ENCODE data around the gene CDC73.

Gene CDC73

GRCh38 chr1:193275773-193276172, 153.9 kb downstream of the CDC73 start:
- H3K27me3 ChIP-seq (ENCODE audit: low read depth, low read length): no peaks in the 10 kb centered on the region
- H4K20me1 ChIP-seq (ENCODE audit: insufficient read depth, low read length): no peaks in the 10 kb centered on the region
- H3K4me1 ChIP-seq (ENCODE audit: low read length): peaks cover 5% of the 10 kb centered on the region
- H3K4me2 ChIP-seq (ENCODE audit: low read length): no peak overlapping the region
- H3K27ac ChIP-seq (ENCODE audit: low read length): no peak overlapping the region
- H3K4me3 ChIP-seq (ENCODE audit: low read length): no peak overlapping the region
- H3K9me3 ChIP-seq (ENCODE audit: insufficient read depth, low read length): no peaks in the 10 kb centered on the region
- no peaks in the 10 kb centered on the region for H3K79me2 ChIP-seq (ENCODE audit: low read length)
- peaks cover 9% of the 10 kb centered on the region for H3K36me3 ChIP-seq (replicated peaks; ENCODE audit: low read depth, low read length)
- TF ChIP-seq, protein P1, sequence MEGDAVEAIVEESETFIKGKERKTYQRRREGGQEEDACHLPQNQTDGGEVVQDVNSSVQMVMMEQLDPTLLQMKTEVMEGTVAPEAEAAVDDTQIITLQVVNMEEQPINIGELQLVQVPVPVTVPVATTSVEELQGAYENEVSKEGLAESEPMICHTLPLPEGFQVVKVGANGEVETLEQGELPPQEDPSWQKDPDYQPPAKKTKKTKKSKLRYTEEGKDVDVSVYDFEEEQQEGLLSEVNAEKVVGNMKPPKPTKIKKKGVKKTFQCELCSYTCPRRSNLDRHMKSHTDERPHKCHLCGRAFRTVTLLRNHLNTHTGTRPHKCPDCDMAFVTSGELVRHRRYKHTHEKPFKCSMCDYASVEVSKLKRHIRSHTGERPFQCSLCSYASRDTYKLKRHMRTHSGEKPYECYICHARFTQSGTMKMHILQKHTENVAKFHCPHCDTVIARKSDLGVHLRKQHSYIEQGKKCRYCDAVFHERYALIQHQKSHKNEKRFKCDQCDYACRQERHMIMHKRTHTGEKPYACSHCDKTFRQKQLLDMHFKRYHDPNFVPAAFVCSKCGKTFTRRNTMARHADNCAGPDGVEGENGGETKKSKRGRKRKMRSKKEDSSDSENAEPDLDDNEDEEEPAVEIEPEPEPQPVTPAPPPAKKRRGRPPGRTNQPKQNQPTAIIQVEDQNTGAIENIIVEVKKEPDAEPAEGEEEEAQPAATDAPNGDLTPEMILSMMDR (IDR thresholded peaks at IDR 0.05; ENCODE audit: low read depth, low read length): no peak; the same call in 1 of the 2 replicates
- no peak for TF ChIP-seq EZH2phosphoT487 (IDR thresholded peaks at IDR 0.05; ENCODE audit: low read depth)
- no peak overlapping the region for H3K9ac ChIP-seq (ENCODE audit: low read length)
- no peak overlapping the region for H2AFZ ChIP-seq (ENCODE audit: low read depth, low read length)

DNA sequence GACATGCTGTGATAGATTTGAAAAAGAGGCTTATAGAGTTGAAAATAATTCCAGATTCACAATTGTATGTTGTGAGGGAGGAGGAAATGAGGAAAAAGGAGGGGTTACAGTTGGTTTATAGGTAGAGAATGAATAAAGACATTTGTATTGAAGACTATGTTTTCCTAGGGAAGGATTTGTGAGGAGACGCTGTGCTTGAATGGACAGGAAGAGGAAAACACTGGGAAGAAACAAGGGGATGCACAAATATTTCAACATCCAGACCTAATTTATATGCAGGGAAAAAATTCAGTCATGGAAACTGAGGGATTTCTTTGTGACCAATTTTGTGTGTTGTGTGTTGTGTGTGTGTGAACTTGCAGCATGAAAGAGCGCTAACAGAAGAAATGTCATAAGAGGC, 157.1 kb downstream of the CDC73 start:
- Histone ChIP-seq H2AFZ (ENCODE audit: low read depth, low read length) (no peak overlapping the region), H3K4me3 (ENCODE audit: low read length) (no peak overlapping the region), H4K20me1 (ENCODE audit: insufficient read depth, low read length) (no peaks in the 10 kb centered on the region), H3K79me2 (ENCODE audit: low read length) (no peaks in the 10 kb centered on the region), H3K36me3 (replicated peaks; ENCODE audit: low read depth, low read length) (peaks cover 9% of the 10 kb centered on the region), H3K27ac (ENCODE audit: low read length) (no peak overlapping the region), H3K4me2 (ENCODE audit: low read length) (no peak overlapping the region), H3K27me3 (ENCODE audit: low read depth, low read length) (no peaks in the 10 kb centered on the region), H3K9me3 (ENCODE audit: insufficient read depth, low read length) (no peaks in the 10 kb centered on the region), H3K9ac (ENCODE audit: low read length) (no peak overlapping the region), H3K4me1 (ENCODE audit: low read length) (no peaks in the 10 kb centered on the region)
- TF ChIP-seq, protein P1 (IDR thresholded peaks at IDR 0.05; ENCODE audit: low read depth, low read length): no peak
- TF ChIP-seq EZH2phosphoT487 (IDR thresholded peaks at IDR 0.05; ENCODE audit: low read depth): no peak

DNA sequence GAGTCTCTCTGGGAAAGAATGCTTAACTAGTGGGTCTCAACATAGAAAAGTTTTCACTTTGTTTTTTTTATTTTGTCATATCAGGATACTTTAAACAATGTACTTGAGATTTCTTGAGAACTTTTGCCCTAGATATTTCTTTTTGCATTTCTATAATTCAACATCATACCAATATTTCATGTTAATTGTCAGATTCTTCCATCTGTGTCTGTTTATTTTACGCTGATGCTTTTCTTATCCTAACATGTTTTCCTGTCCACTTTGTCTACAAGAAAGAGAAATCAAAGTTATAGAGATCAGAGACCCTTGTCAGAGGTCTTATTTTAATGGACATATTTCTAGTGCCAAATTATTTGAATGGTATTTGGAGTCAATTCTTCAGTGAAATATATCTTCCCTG, 160.1 kb downstream of the CDC73 start:
- no peaks in the 10 kb centered on the region for H3K27me3 ChIP-seq (ENCODE audit: low read depth, low read length)
- no peak overlapping the region for H3K9ac ChIP-seq (ENCODE audit: low read length)
- no peaks in the 10 kb centered on the region for H3K4me1 ChIP-seq (ENCODE audit: low read length)
- no peaks in the 10 kb centered on the region for H3K36me3 ChIP-seq (replicated peaks; ENCODE audit: low read depth, low read length)
- TF ChIP-seq, protein P1 (IDR thresholded peaks at IDR 0.05; ENCODE audit: low read depth, low read length): no peak
- TF ChIP-seq EZH2phosphoT487 (IDR thresholded peaks at IDR 0.05; ENCODE audit: low read depth): no peak
- H3K4me3 ChIP-seq (ENCODE audit: low read length): no peak overlapping the region
- H4K20me1 ChIP-seq (ENCODE audit: insufficient read depth, low read length): no peaks in the 10 kb centered on the region
- H3K79me2 ChIP-seq (ENCODE audit: low read length): no peaks in the 10 kb centered on the region
- H3K4me2 ChIP-seq (ENCODE audit: low read length): no peak overlapping the region
- H2AFZ ChIP-seq (ENCODE audit: low read depth, low read length): no peak overlapping the region
- no peaks in the 10 kb centered on the region for H3K9me3 ChIP-seq (ENCODE audit: insufficient read depth, low read length)
- no peak overlapping the region for H3K27ac ChIP-seq (ENCODE audit: low read length)

- Histone ChIP-seq H3K4me3 (ENCODE audit: low read length) (no peak overlapping the region), H2AFZ (ENCODE audit: low read depth, low read length) (no peak overlapping the region), H3K4me2 (ENCODE audit: low read length) (no peak overlapping the region), H3K79me2 (ENCODE audit: low read length) (no peaks in the 10 kb centered on the region), H3K9ac (ENCODE audit: low read length) (no peak overlapping the region), H3K27ac (ENCODE audit: low read length) (no peak overlapping the region), H3K4me1 (ENCODE audit: low read length) (no peaks in the 10 kb centered on the region), H4K20me1 (ENCODE audit: insufficient read depth, low read length) (no peaks in the 10 kb centered on the region), H3K9me3 (ENCODE audit: insufficient read depth, low read length) (no peaks in the 10 kb centered on the region), H3K36me3 (replicated peaks; ENCODE audit: low read depth, low read length) (no peaks in the 10 kb centered on the region), H3K27me3 (ENCODE audit: low read depth, low read length) (no peaks in the 10 kb centered on the region)
- TF ChIP-seq EZH2phosphoT487 (IDR thresholded peaks at IDR 0.05; ENCODE audit: low read depth): no peak
- TF ChIP-seq, protein P1 (IDR thresholded peaks at IDR 0.05; ENCODE audit: low read depth, low read length): no peak
These were observed 161.2 kb downstream of the CDC73 start for GRCh38 chr1:193283016-193283415.

Measured in OCI-LY3 (cell line).